Measurements from ENCODE around the gene RHOB.
A peak's percentile ranks its signal among the peaks of the same experiment; 100 is the strongest.

Gene RHOB

DNA sequence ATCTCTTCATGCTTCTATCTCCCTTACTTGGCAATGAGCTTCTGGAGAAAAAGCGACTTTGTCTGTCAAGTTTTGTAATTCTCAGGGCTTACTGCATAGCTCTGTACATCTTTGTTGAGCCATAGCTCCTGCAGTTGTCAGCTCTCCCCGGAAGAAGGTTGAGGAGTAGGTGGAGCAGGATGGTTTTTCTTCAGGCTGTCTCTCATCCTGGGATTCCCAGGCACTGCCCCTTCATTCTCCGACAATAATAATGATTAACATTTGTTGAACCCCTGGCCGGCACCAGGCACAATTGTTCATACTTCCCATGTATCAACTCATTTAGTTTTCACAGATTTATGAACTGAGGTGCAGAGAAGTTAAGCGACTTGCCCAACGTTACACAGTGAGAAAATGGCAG, 23.5 kb upstream of the RHOB start:
- peak in 1 of 2 donors; percentile 19 for DNase-seq
- Histone ChIP-seq H3K36me3 (no peaks in the 10 kb centered on the region), H3K27ac (peak overlapping the region; percentile 74 to 78), H3K4me3 (no peak overlapping the region), H3K9me3 (no peaks in the 10 kb centered on the region), H3K27me3 (no peaks in the 10 kb centered on the region), H3K4me1 (peaks cover 0 to 61% (median 40%) of the 10 kb centered on the region in 4 donors)
- TF ChIP-seq CTCF (IDR thresholded peaks at IDR 0.05), result no peak
- intact Hi-C loops (cut with DNase I; ENCODE audit: low total_unique reads), result no loop called here

- DNase-seq, result peak in 1 of 2 donors; percentile 62
- no peak for TF ChIP-seq CTCF (IDR thresholded peaks at IDR 0.05)
- intact Hi-C loops (cut with DNase I; ENCODE audit: low total_unique reads), result no loop called here
- Histone ChIP-seq H3K9me3 (no peaks in the 10 kb centered on the region), H3K27ac (peak overlapping the region in 1 of 2 donors; percentile 23), H3K4me3 (no peak overlapping the region), H3K4me1 (peaks cover 0 to 57% (median 36%) of the 10 kb centered on the region in 4 donors), H3K27me3 (no peaks in the 10 kb centered on the region), H3K36me3 (no peaks in the 10 kb centered on the region)
Measured at GRCh38 chr2:20423847-20424246, 23.0 kb upstream of the RHOB start.

- DNase-seq, result peak; percentile 68 to 79
- Histone ChIP-seq H3K4me3 (no peak overlapping the region), H3K27ac (peak overlapping the region; percentile 21 to 23)
Measured at GRCh38 chr2:20424300-20425290, 22.3 kb upstream of the RHOB start.

GRCh38 chr2:20425371-20425881, 21.4 kb upstream of the RHOB start:
- intact Hi-C loops (cut with DNase I; ENCODE audit: low total_unique reads), result no loop called here
- DNase-seq, result peak in 1 of 2 donors; percentile 20
- H3K27ac ChIP-seq, result peak overlapping the region in 1 of 2 donors; percentile 21

More at GRCh38 chr2:20424300-20425290, 22.3 kb upstream of the RHOB start:
- no peaks in the 10 kb centered on the region for H3K9me3 ChIP-seq
- H3K4me1 ChIP-seq, result peaks cover 0 to 49% (median 30%) of the 10 kb centered on the region in 4 donors
- intact Hi-C loops (cut with DNase I; ENCODE audit: low total_unique reads), result no loop called here
- TF ChIP-seq CTCF (IDR thresholded peaks at IDR 0.05), result no peak
- no peaks in the 10 kb centered on the region for H3K36me3 ChIP-seq
- H3K27me3 ChIP-seq, result no peaks in the 10 kb centered on the region

GRCh38 chr2:20425884-20426283, 21.0 kb upstream of the RHOB start:
- Histone ChIP-seq H3K27me3 (no peaks in the 10 kb centered on the region), H3K27ac (no peak overlapping the region), H3K36me3 (no peaks in the 10 kb centered on the region), H3K9me3 (no peaks in the 10 kb centered on the region), H3K4me3 (no peak overlapping the region), H3K4me1 (peaks cover 0 to 36% (median 22%) of the 10 kb centered on the region in 4 donors)
- DNase-seq, result peak in 1 of 2 donors; percentile 16
- intact Hi-C loops (cut with DNase I; ENCODE audit: low total_unique reads), result no loop called here
- TF ChIP-seq CTCF (IDR thresholded peaks at IDR 0.05), result no peak

More at GRCh38 chr2:20425371-20425881, 21.4 kb upstream of the RHOB start:
- H3K27me3 ChIP-seq, result no peaks in the 10 kb centered on the region
- no peak for TF ChIP-seq CTCF (IDR thresholded peaks at IDR 0.05)
- H3K9me3 ChIP-seq, result no peaks in the 10 kb centered on the region
- H3K4me1 ChIP-seq, result peaks cover 0 to 41% (median 25%) of the 10 kb centered on the region in 4 donors
- H3K36me3 ChIP-seq, result no peaks in the 10 kb centered on the region
- no peak overlapping the region for H3K4me3 ChIP-seq
